Liver (tissue), 3 donors: Measurements from ENCODE around the gene SLC22A31.

Experiments
- ATF3 ChIP-seq: IDR thresholded peaks from 2 replicates; pipeline ENCODE4 v1.6.1; 2016; ENCODE audit warnings: antibody characterized with exemption
- CTCF ChIP-seq: fragments of 150-350 bp; IDR thresholded peaks from 2 replicates; pipeline ENCODE4 v1.5.1; 2017; ENCODE audit warnings: improper control_type of control experiment, low read depth, low read length; ENCODE audit not compliant: missing input control
- EGR1 ChIP-seq, 2 donors: IDR thresholded peaks; 2 replicates each; pipeline ENCODE4 v1.6.1; 2016 to 2018; ENCODE audit warnings: antibody characterized with exemption in 2 of 2, low read depth in 2 of 2
- FOXA1 ChIP-seq: IDR thresholded peaks from 2 replicates; pipeline ENCODE4 v1.6.1; 2016; ENCODE audit warnings: antibody characterized with exemption
- GABPA ChIP-seq, 2 donors: IDR thresholded peaks in 1 of 2; conservative IDR thresholded peaks in 1 of 2; 2 replicates each; pipeline ENCODE4 v1.6.1; 2016; ENCODE audit warnings: antibody characterized with exemption in 2 of 2, mild to moderate bottlenecking in 1 of 2, moderate library complexity in 1 of 2
- JUND ChIP-seq, 2 donors: IDR thresholded peaks; 2 replicates each; pipeline ENCODE4 v1.6.1; 2016; ENCODE audit warnings: antibody characterized with exemption in 2 of 2
- MAX ChIP-seq: IDR thresholded peaks from 2 replicates; pipeline ENCODE4 v1.6.1; 2016; ENCODE audit warnings: antibody characterized with exemption
- RAD21 ChIP-seq, 2 donors: IDR thresholded peaks; 2 replicates each; pipeline ENCODE4 v1.6.1; 2016; ENCODE audit warnings: antibody characterized with exemption in 2 of 2, mild to moderate bottlenecking in 2 of 2
- REST ChIP-seq: IDR thresholded peaks from 2 replicates; pipeline ENCODE4 v1.6.1; 2016; ENCODE audit warnings: antibody characterized with exemption, mild to moderate bottlenecking
- SP1 ChIP-seq: IDR thresholded peaks from 2 replicates; pipeline ENCODE4 v1.6.1; 2018; ENCODE audit warnings: antibody characterized with exemption, mild to moderate bottlenecking
- TAF1 ChIP-seq: conservative IDR thresholded peaks from 2 replicates; pipeline ENCODE4 v1.6.1; 2016; ENCODE audit warnings: antibody characterized with exemption, mild to moderate bottlenecking
- ZBTB33 ChIP-seq: IDR thresholded peaks from 2 replicates; pipeline ENCODE4 v1.6.1; 2016; ENCODE audit warnings: antibody characterized with exemption
- donor health status: healthy.
- donor health status: healthy.

GRCh38 chr16:89191901-89192185 is 8.5 kb downstream of the SLC22A31 start:
- TF ChIP-seq REST, result no peak
- no peak for TF ChIP-seq CTCF
- TF ChIP-seq ZBTB33, result no peak
- TF ChIP-seq RAD21 (IDR thresholded peaks at IDR 0.05), result no peak
- no peak for TF ChIP-seq JUND (IDR thresholded peaks at IDR 0.05)
- no peak for TF ChIP-seq TAF1
- TF ChIP-seq GABPA (IDR thresholded peaks at IDR 0.05 in 1 of 2, conservative IDR thresholded peaks at IDR 0.05 in 1 of 2), result no peak
- TF ChIP-seq SP1, result no peak
- no peak for TF ChIP-seq EGR1 (IDR thresholded peaks at IDR 0.05; ENCODE audit: low read depth in 2 of 2)
- no peak for TF ChIP-seq MAX
- TF ChIP-seq ATF3, result no peak
- no peak for TF ChIP-seq FOXA1
